ENCODE data around the gene SIM2. TPM values are rescaled to one million over a fixed set of nuclear protein-coding genes. Genes with fewer than 3 reads are reported as not detected.

SIM2 gene
- polyA plus RNA-seq, 4 donors: 1.00 to 28.7 (median 24.4) TPM

- no peak for DNase-seq (ENCODE audit: low read depth in 4 of 4, low spot score in 3 of 4)
These were observed 57.6 kb downstream of the SIM2 start for GRCh38 chr21:36756527-36756926.

GRCh38 chr21:36757196-36757595, 58.3 kb downstream of the SIM2 start:
- no peak for DNase-seq (ENCODE audit: low read depth in 4 of 4, low spot score in 3 of 4)

GRCh38 chr21:36759348-36760083, 60.6 kb downstream of the SIM2 start:
- no peak for DNase-seq (ENCODE audit: low read depth in 4 of 4, low spot score in 3 of 4)

GRCh38 chr21:36761685-36762084, 62.8 kb downstream of the SIM2 start:
- no peak for DNase-seq (ENCODE audit: low read depth in 4 of 4, low spot score in 3 of 4)

- DNase-seq (ENCODE audit: low read depth in 4 of 4, low spot score in 3 of 4): no peak
These were observed 63.7 kb downstream of the SIM2 start for GRCh38 chr21:36762642-36763041.

GRCh38 chr21:36763305-36763704, 64.4 kb downstream of the SIM2 start:
- no peak for DNase-seq (ENCODE audit: low read depth in 4 of 4, low spot score in 3 of 4)

GRCh38 chr21:36765229-36765628, 66.3 kb downstream of the SIM2 start:
- no peak for DNase-seq (ENCODE audit: low read depth in 4 of 4, low spot score in 3 of 4)

GRCh38 chr21:36766511-36766910, 67.6 kb downstream of the SIM2 start:
- DNase-seq (ENCODE audit: low read depth in 4 of 4, low spot score in 3 of 4): no peak

- no peak for DNase-seq (ENCODE audit: low read depth in 4 of 4, low spot score in 3 of 4)
These were observed 68.2 kb downstream of the SIM2 start for GRCh38 chr21:36767096-36767495.

GRCh38 chr21:36768496-36768895, 69.6 kb downstream of the SIM2 start:
- no peak for DNase-seq (ENCODE audit: low read depth in 4 of 4, low spot score in 3 of 4)

- no peak for DNase-seq (ENCODE audit: low read depth in 4 of 4, low spot score in 3 of 4)
These were observed 70.3 kb downstream of the SIM2 start for GRCh38 chr21:36769051-36769839.

GRCh38 chr21:36773117-36773516, 74.2 kb downstream of the SIM2 start:
- DNase-seq (ENCODE audit: low read depth in 4 of 4, low spot score in 3 of 4): no peak

- DNase-seq (ENCODE audit: low read depth in 4 of 4, low spot score in 3 of 4): no peak
These were observed 75.1 kb downstream of the SIM2 start for GRCh38 chr21:36773995-36774394.

- no peak for DNase-seq (ENCODE audit: low read depth in 4 of 4, low spot score in 3 of 4)
These were observed 78.2 kb downstream of the SIM2 start for GRCh38 chr21:36776981-36777617.

GRCh38 chr21:36780861-36781260, 81.9 kb downstream of the SIM2 start:
- no peak for DNase-seq (ENCODE audit: low read depth in 4 of 4, low spot score in 3 of 4)

- no peak for DNase-seq (ENCODE audit: low read depth in 4 of 4, low spot score in 3 of 4)
These were observed 84.9 kb downstream of the SIM2 start for GRCh38 chr21:36783612-36784374.

- DNase-seq (ENCODE audit: low read depth in 4 of 4, low spot score in 3 of 4): no peak
These were observed 86.0 kb downstream of the SIM2 start for GRCh38 chr21:36784947-36785346.

- DNase-seq (ENCODE audit: low read depth in 4 of 4, low spot score in 3 of 4): no peak
These were observed 86.7 kb downstream of the SIM2 start for GRCh38 chr21:36785615-36786014.

GRCh38 chr21:36786186-36786585, 87.3 kb downstream of the SIM2 start:
- DNase-seq (ENCODE audit: low read depth in 4 of 4, low spot score in 3 of 4): no peak

- no peak for DNase-seq (ENCODE audit: low read depth in 4 of 4, low spot score in 3 of 4)
These were observed 89.3 kb downstream of the SIM2 start for GRCh38 chr21:36788120-36788638.

GRCh38 chr21:36790616-36791015, 91.7 kb downstream of the SIM2 start:
- no peak for DNase-seq (ENCODE audit: low read depth in 4 of 4, low spot score in 3 of 4)

Measured in left renal pelvis (tissue), 4 donors.